Measurements from ENCODE around the gene TMEM92.
"Not testable (repeated sequence)": the region's sequence is repeated elsewhere in the genome, so short reads cannot be mapped to it uniquely, and the experiment has no call there.

TMEM92 gene

GRCh38 chr17:50281739-50282401, 7.6 kb downstream of the TMEM92 start:
- no peak for TF ChIP-seq CTCF (IDR thresholded peaks at IDR 0.05; ENCODE audit: low read depth, low read length, missing control alignments)

DNA sequence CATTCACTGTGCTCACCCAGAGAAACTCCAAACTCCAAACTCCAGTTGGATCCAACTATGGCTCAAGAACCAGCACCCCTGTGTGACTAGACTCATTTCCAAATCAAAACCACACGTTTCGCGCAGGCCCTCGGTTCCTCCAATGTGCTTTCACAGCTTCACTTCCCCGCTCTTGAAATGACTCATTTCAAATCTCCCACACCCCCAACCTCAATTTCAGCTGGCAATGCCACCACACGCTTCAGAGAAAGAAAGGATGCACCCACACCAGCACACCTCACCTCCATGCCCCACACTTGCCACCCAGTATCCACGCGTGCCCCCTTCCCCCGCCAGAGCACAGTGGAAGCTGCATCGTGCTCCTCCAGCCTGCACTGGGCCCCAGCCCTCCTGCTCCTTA, 9.0 kb downstream of the TMEM92 start:
- in situ Hi-C loops (cut with HindIII; ENCODE audit: low pct_ligation_motif_present, low sequenced_read_pairs): no loop called here
- H3K27me3 ChIP-seq (replicated peaks): no peaks in the 10 kb centered on the region

More at GRCh38 chr17:50281739-50282401, 7.6 kb downstream of the TMEM92 start:
- Histone ChIP-seq H3K27me3 (replicated peaks) (no peaks in the 10 kb centered on the region), H3K4me3 (ENCODE audit: low read depth, low read length) (no peak overlapping the region), H3K27ac (no peak overlapping the region), H3K36me3 (replicated peaks) (peaks cover 11% of the 10 kb centered on the region)
- in situ Hi-C loops (cut with HindIII; ENCODE audit: low pct_ligation_motif_present, low sequenced_read_pairs): no loop called here
- DNase-seq: no peak

DNA sequence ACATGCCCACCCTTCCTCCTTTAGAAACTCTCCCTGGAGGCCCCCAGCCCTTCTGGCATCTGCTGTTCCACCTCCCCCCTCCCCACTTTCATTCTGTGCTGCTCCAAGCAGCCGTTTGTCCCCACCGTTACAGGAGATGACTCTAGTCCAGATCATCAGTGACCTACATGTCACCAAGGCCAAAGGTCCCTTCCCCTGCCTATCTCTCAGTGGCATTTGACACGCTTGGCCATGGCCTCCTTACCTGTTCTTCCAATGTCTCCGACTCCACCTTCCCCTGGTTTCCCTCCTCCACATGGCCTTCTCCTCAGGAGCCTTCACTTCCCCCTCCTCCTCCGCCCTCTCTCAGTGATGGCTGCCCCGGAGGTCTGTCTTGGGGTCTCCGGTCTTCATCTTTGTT, 9.4 kb downstream of the TMEM92 start:
- Histone ChIP-seq H3K27me3 (replicated peaks) (no peaks in the 10 kb centered on the region), H3K36me3 (replicated peaks) (peaks cover 11% of the 10 kb centered on the region), H3K4me3 (ENCODE audit: low read depth, low read length) (no peak overlapping the region), H3K27ac (no peak overlapping the region)
- TF ChIP-seq CTCF (IDR thresholded peaks at IDR 0.05; ENCODE audit: low read depth, low read length, missing control alignments): no peak
- DNase-seq: no peak
- in situ Hi-C loops (cut with HindIII; ENCODE audit: low pct_ligation_motif_present, low sequenced_read_pairs): no loop called here

More for the DNA sequence above, 9.0 kb downstream of the TMEM92 start:
- Histone ChIP-seq H3K4me3 (ENCODE audit: low read depth, low read length) (no peak overlapping the region), H3K36me3 (replicated peaks) (peaks cover 11% of the 10 kb centered on the region), H3K27ac (no peak overlapping the region)
- TF ChIP-seq CTCF (IDR thresholded peaks at IDR 0.05; ENCODE audit: low read depth, low read length, missing control alignments): no peak
- DNase-seq: no peak

DNA sequence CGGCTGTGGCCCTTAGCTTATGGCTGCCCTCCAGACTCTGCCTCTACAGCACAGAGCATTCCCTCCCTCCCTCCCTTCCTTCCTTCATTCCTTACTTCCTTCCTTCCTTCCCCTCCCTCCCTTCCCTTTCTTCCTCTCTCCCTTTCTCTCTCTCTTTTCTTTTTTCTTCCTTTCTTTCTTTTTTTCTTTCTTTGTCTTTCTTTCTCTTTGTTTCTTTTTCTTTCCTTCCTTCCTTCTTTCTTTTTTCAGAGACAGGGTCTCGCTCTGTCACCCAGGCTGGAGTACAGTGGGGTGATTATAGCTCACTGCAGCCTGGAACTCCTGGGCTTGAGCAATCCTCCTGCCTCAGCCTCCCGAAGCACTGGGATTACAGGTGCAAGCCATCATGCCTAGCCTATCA, 11.7 kb downstream of the TMEM92 start:
- peaks cover 11% of the 10 kb centered on the region for H3K36me3 ChIP-seq (replicated peaks)
- in situ Hi-C loops (cut with HindIII; ENCODE audit: low pct_ligation_motif_present, low sequenced_read_pairs): no loop called here
- DNase-seq: no peak
- H3K4me3 ChIP-seq (ENCODE audit: low read depth, low read length): no peak overlapping the region
- H3K27me3 ChIP-seq (replicated peaks): no peaks in the 10 kb centered on the region
- TF ChIP-seq CTCF (IDR thresholded peaks at IDR 0.05; ENCODE audit: low read depth, low read length, missing control alignments): no peak
- no peak overlapping the region for H3K27ac ChIP-seq

DNA sequence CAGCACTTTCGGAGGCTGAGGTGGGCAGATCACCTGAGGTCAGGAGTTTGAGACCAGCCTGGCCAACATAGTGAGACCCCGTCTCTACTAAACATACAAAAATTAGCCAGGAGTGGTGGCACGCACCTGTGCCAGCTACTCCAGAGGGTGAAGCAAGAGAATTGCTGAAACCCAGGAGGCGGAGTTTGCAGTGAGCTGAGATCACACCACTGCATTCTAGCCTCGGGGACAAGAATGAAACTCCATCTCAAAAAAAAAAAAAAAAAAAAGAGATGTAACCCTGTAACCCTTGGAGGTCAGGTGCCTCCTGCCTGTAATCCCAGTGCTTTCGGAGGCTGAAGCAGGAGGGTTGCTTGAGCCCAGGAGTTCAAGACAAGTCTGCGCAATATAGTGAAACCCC, 13.0 kb downstream of the TMEM92 start:
- H3K27me3 ChIP-seq (replicated peaks); H3K4me3 ChIP-seq (ENCODE audit: low read depth, low read length); in situ Hi-C loops (cut with HindIII; ENCODE audit: low pct_ligation_motif_present, low sequenced_read_pairs); DNase-seq; H3K27ac ChIP-seq; H3K36me3 ChIP-seq (replicated peaks): not testable (repeated sequence)

DNA sequence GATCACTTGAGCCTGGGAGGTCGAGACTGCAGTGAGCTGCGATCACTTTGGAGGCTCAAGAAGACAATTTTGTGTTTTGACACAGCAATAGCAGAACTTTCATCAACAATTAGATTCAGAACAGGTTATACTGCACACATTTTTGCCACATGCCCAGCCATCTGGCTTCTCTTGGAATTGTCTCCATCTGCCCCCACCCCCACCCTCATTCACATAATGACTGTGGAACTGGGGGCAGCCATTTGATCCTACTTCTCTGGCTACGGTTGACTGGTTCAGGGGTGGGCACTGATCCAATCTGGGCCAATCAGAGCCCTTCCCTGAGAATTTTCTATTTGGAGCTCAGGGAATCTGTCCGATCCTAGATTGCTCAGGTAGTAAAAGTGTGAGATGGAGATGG, 14.0 kb downstream of the TMEM92 start:
- H3K4me3 ChIP-seq (ENCODE audit: low read depth, low read length): no peak overlapping the region
- peaks cover 3% of the 10 kb centered on the region for H3K36me3 ChIP-seq (replicated peaks)
- in situ Hi-C loops (cut with HindIII; ENCODE audit: low pct_ligation_motif_present, low sequenced_read_pairs): no loop called here
- no peak for DNase-seq
- H3K27ac ChIP-seq: no peak overlapping the region
- no peak for TF ChIP-seq CTCF (IDR thresholded peaks at IDR 0.05; ENCODE audit: low read depth, low read length, missing control alignments)
- no peaks in the 10 kb centered on the region for H3K27me3 ChIP-seq (replicated peaks)

All from brain microvascular endothelial cell (primary cell).